GM18517 (cell line): ENCODE results near the gene PRSS12.
"Not testable (repeated sequence)": the region's sequence is repeated elsewhere in the genome, so short reads cannot be mapped to it uniquely, and the experiment has no call there.

Source experiments
- ATAC-seq: cut with Tn5 transposase; IDR thresholded peaks from one replicate; pipeline ENCODE4 v1.9.1; 2021; ENCODE audit warnings: mild to moderate bottlenecking, moderate library complexity; ENCODE audit not compliant: unreplicated experiment

Gene PRSS12

DNA sequence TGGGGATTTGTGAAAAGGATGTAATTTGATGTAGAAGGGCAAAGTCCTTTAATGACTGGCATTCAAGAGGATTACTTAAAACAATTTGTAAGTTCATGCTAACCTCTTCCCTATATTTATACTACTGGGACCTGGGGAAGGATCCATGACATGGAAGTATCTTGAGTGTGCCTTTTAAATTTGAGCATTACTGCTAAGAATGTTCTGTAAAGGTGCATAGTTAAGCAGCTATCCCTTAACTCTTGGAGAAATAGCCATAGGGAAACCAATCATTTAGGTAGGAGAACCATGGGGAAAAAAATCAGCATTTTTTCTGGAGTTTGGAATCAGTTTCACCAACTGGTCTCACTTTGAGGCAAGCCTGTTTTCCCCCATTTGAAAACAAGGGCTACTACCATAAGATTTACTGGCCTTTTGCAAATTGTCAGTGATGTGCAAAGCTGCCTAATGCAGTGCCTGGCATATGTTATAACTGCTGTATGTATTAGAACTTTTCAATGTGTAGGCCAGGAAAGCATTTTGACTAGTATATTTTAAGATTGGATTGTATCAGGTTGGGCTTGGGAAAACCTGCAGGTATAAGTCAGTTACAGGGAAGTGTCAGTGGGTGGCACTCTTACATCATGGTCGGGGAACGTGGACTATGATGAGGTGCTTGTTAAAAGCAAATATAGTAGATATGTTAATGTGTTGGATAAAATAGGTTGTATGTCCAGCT, 72.1 kb downstream of the PRSS12 start:
- ATAC-seq, result peak; percentile 29

- ATAC-seq, result no peak
Measured at GRCh38 chr4:118279920-118280432, 72.8 kb downstream of the PRSS12 start.

- no peak for ATAC-seq
Measured at GRCh38 chr4:118279328-118279727, 73.5 kb downstream of the PRSS12 start.

- ATAC-seq, result peak; percentile 79
Measured at GRCh38 chr4:118278473-118279274, 74.1 kb downstream of the PRSS12 start.

DNA sequence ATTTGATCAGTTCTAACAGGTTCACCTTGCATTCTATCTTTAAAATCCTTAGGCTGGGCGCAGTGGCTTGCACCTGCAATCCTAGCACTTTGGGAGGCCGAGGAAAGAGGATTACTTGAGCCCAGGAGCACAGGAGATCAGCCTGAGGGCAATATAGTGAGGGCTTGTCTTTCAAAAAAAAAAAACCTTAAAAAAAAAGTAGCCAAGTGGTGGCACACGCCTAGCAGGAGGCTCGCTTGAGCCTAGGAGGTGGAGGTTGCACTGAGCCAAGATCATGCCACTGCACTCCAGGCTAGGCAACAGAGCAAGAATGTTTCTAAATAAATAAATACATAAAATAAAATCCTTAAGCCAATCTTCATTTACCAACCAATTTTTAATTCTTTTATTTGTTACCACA, 75.6 kb downstream of the PRSS12 start:
- ATAC-seq, result no peak

DNA sequence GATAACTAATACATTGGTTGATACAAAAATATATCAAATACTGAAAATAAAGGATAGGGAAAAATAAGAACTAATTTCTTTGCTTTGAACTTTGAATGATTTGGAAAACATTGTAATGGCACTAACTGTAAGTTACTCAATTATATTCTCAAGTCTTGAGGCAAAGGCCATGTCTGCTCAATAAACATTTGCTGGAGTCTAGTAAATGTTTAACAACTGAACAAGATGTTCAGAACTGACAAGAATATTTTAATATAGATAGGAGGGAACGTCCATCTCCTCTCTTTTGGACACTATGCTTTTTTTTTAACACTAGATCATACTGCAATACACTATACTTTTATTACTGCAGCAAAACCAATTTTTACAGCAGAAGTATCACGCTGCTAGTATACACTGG, 76.2 kb downstream of the PRSS12 start:
- ATAC-seq, result no peak

DNA sequence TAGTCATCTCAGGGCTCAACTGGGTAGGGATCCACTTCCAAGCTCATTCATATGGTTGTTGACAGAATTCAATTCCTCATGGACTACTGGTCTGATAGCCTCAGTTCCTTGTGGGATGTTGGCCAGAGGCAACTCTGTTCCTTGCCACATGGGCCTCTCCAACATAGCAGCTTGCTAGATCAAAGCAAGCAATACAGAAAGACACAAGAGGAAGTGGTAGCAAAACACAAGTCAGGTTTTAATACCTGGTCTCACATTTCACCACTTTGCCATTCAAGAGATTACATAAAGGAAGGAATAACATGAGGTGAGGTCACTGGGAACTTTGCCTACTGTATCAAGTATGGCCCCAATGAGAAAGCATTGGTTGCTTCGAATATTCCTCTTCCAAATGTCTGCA, 79.2 kb downstream of the PRSS12 start:
- no peak for ATAC-seq

DNA sequence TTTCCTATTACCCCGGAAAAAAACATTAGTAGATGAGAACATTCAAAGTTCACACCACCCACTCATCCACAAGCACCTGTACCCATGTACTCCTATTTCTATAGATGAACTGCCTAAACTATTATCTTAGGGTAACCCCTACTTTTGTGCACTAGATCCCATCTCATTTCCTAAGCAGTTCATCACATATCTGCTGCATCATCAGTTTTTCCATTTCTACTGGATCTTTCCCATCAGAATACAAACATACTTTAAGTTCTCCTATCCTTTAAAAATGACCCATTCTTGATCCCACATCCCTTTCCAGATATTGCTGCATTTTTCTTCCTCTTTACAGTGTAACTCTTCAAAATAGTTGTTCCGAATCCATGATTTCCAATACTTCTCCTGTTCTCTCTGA, 81.0 kb downstream of the PRSS12 start:
- ATAC-seq, result no peak

DNA sequence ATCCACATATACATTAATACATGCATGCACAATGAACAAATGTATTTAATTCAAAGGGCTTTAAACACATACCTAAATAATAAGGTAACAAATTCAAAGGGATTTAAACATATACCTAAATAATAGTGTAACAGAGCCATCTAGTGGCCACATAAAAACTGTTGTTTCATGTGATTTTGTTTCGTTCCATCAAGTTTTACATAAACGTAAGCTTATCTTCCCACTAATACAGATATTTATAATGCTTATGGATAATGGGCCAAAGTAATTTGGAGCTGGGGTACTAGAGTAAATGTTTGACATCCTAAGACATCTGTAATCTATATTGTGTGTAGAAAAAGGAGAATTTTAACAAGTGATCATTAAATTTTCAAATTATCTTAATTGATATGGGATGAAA, 82.3 kb downstream of the PRSS12 start:
- peak; percentile 65 for ATAC-seq

DNA sequence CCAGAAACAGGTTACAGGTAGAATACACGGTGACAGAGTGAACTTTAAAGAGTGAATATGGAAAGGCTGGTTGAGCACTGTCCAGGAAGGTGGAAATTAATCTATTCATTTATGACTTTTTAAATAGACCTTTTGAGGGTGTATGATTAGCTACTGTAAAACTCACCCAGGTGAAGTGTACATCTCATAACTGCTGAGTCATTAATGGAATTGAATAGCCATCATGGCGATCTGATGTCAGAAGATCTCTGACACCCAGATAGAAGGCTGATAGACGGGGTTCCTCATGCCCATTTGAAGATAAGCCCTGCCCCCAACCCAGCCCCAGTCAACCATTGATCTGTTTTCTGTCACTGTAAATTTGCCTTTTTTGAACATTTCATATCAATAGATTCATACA, 84.0 kb downstream of the PRSS12 start:
- no peak for ATAC-seq

DNA sequence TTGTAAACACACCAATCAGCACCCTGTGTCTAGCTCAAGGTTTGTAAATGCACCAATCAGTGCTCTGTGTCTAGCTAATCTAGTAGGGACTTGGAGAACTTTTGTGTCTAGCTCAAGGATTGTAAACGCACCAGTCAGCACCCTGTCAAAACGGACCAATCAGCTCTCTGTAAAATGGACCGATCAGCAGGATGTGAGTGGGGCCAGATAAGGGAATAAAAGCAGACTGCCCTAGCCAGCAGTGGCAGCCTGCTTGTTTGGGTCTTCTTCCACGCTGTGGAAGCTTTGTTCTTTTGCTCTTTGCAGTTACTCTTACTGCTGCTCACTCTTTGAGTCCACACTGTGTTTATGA, 86.7 kb downstream of the PRSS12 start:
- ATAC-seq, result not testable (repeated sequence)

- ATAC-seq, result peak; percentile 44
Measured at GRCh38 chr4:118265312-118266144, 87.3 kb downstream of the PRSS12 start.

DNA sequence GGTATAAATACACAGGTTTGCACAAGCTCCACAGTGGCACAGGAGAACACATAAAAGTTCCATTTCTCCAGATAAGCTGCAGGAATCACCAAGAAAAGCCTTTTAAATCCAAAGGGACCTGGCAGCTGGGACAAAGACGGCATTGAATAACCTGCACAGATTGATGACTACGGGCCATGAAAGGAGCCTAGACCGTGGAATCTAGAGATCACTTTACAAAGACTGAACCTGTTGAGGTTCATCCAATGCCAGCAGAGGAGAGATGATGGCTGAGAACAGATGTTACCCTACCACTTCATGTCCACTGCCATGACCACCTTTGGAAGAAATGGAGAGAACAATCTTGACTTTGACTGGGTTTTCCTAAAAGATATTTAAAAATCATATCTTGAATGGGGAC, 88.7 kb downstream of the PRSS12 start:
- no peak for ATAC-seq

- ATAC-seq, result no peak
Measured at GRCh38 chr4:118260309-118260708, 92.5 kb downstream of the PRSS12 start.

- no peak for ATAC-seq
Measured at GRCh38 chr4:118259111-118259510, 93.7 kb downstream of the PRSS12 start.

- ATAC-seq, result no peak
Measured at GRCh38 chr4:118254368-118254767, 98.4 kb downstream of the PRSS12 start.

- ATAC-seq, result no peak
Measured at GRCh38 chr4:118249890-118250289, 102.9 kb downstream of the PRSS12 start.

GRCh38 chr4:118237531-118237930, 115.3 kb downstream of the PRSS12 start:
- no peak for ATAC-seq

GRCh38 chr4:118235566-118236120, 117.2 kb downstream of the PRSS12 start:
- no peak for ATAC-seq
